GM18505 (cell line): Measurements from ENCODE around the gene ROBO1.

Source experiments
- ATAC-seq: cut with Tn5 transposase; IDR thresholded peaks from one replicate; pipeline ENCODE4 v1.9.1; 2021; ENCODE audit not compliant: unreplicated experiment
- POLR2A ChIP-seq: IDR thresholded peaks from 4 replicates; pipeline ENCODE4 v1.6.1; 2011; ENCODE audit warnings: borderline replicate concordance; ENCODE audit not compliant: insufficient read depth, insufficient read length; ENCODE audit errors: extremely low read depth

The ROBO1 gene

GRCh38 chr3:79383402-79384012 lies 384.3 kb downstream of the ROBO1 start:
- TF ChIP-seq POLR2A = no peak
- no peak for ATAC-seq

GRCh38 chr3:79380581-79380980 lies 387.2 kb downstream of the ROBO1 start:
- no peak for ATAC-seq
- TF ChIP-seq POLR2A = no peak

GRCh38 chr3:79378064-79378463 lies 389.7 kb downstream of the ROBO1 start:
- no peak for TF ChIP-seq POLR2A
- ATAC-seq = no peak

- ATAC-seq = no peak
These were observed 398.5 kb downstream of the ROBO1 start for GRCh38 chr3:79369306-79369705.

GRCh38 chr3:79368403-79368802 lies 399.4 kb downstream of the ROBO1 start:
- no peak for TF ChIP-seq POLR2A
- no peak for ATAC-seq

More at GRCh38 chr3:79369306-79369705, 398.5 kb downstream of the ROBO1 start:
- TF ChIP-seq POLR2A = no peak

GRCh38 chr3:79367803-79368202 lies 400.0 kb downstream of the ROBO1 start:
- no peak for ATAC-seq
- no peak for TF ChIP-seq POLR2A

GRCh38 chr3:79367066-79367465 lies 400.7 kb downstream of the ROBO1 start:
- TF ChIP-seq POLR2A = no peak
- ATAC-seq = no peak

- ATAC-seq = no peak
- TF ChIP-seq POLR2A = no peak
These were observed 401.4 kb downstream of the ROBO1 start for GRCh38 chr3:79366414-79366813.

GRCh38 chr3:79364784-79365183 lies 403.0 kb downstream of the ROBO1 start:
- TF ChIP-seq POLR2A = no peak
- ATAC-seq = no peak

- no peak for TF ChIP-seq POLR2A
- ATAC-seq = no peak
These were observed 405.1 kb downstream of the ROBO1 start for GRCh38 chr3:79362571-79363270.

- no peak for TF ChIP-seq POLR2A
- ATAC-seq = peak; percentile 83
These were observed 405.9 kb downstream of the ROBO1 start for GRCh38 chr3:79361748-79362378.

- ATAC-seq = no peak
- no peak for TF ChIP-seq POLR2A
These were observed 409.5 kb downstream of the ROBO1 start for GRCh38 chr3:79358327-79358726.

- TF ChIP-seq POLR2A = no peak
- ATAC-seq = no peak
These were observed 413.6 kb downstream of the ROBO1 start for GRCh38 chr3:79354179-79354688.

- ATAC-seq = no peak
- TF ChIP-seq POLR2A = no peak
These were observed 416.1 kb downstream of the ROBO1 start for GRCh38 chr3:79351699-79352098.
